SKM-1 (cell line): ENCODE measurements around the gene AOAH.

Experiments used
- DNase-seq: peaks from one replicate; lab custom pipeline; 2025; ENCODE audit not compliant: unreplicated experiment; lab: John Stamatoyannopoulos, UW

The AOAH gene

DNA sequence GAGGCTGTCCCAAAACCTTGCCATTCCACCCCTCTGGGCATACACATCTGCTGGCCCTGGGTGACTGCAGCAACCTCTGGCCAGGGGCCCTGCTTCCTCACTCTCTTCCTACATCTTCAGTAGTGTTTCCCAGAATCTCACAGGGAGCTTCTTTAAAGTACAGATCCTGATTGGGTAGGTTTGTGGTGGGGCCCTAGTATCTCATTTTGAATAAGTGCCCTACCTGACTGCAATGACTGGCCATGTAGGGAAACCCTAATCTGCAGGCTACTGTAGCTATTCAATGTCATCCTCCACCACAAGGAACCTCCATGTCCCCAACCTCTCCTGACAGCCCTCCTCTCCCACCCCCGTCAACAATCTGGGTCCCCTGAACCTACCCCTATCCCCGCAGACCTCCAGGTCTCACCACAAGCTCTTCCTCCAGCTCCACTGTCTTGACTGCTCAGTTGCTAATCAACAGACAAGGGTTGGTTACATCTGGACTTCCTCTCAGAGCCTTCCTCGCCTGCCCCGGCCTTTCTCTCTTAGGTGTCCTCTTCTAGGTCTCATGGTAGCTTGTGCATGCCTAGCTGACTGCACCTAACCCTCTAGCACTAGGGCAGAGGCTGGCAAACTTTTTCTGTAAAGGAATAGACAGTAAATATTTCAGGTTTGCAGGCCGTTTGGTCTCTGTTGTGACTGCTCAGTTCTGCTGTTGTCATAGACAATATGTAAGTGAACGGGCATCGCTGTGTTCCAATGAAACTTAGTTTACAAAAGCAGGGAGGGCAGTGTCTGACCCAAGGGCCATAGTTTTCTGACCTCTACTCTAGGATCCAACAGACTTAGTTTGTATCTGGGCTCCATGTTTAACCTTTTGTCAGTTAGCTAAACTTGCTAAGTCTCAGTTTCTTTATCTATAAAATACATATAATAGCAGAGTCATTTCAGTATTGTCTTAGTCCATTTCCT, 121.1 kb downstream of the AOAH start:
- no peak for DNase-seq

DNA sequence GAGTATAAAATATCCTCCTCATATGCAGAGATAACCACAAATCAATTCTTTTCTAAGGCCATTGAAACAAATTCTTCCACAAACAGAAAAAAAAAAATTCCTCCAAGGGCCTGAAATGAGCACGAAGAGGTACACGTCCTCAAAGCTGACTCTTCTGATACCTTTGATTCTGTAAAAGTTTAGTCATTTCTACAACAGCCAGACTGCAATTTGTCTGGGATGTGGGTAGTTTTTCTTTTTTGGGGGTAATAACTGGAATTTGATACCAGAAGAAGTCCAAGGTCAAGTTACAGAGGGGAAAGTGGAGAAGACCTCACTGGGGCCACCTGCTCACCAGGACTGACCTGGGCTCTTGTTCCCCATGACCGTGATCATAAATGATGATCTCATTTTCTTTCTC, 121.8 kb downstream of the AOAH start:
- no peak for DNase-seq

DNA sequence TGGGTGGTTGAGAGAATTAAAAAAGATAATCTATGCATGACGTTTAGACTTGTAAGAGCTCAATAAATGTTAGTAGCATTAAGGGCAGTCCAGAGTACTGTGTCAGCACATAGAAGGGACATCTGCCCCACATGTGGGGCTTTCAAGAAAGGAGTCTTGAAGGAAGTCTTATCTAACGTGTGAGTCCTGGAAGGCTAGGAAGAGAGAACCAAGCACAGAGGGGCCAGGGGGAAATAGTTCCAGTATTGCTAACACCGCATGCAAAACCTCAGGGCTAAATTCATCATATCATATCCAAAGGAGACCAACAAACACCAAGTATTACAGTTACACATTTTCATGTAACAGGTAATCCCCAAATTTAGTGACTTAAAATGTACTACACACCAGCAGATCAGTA, 122.7 kb downstream of the AOAH start:
- no peak for DNase-seq

DNA sequence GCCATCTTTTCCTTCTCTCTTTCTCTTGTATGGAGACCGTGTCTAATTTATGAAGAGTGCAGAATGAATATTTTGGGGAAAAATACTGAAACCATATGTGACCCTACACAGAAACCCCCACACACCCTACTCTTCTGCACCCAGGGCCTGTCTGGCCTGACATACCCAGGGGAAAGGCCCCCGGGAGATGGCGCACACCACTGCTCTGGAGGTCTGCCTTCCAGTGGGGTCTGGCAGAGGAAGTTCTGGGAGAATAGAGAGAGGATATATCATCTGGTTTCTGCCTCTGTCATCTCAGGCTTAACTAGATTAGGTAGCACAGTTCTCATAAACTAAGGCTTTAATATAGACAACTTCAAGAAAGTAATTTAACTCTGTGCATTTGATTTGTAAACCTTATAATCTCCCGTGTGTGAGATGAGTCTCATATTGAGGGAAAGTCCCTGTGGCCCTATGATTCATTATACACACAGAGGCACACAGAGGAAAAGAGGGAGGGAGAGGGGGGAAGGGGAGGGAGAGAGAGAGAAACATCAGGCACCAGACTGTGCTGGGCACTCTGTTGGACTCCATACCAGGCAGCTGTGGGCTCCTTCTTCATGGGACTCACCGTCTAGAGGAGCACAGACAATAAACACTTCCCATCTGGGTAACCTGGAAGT, 123.3 kb downstream of the AOAH start:
- DNase-seq, result no peak

DNA sequence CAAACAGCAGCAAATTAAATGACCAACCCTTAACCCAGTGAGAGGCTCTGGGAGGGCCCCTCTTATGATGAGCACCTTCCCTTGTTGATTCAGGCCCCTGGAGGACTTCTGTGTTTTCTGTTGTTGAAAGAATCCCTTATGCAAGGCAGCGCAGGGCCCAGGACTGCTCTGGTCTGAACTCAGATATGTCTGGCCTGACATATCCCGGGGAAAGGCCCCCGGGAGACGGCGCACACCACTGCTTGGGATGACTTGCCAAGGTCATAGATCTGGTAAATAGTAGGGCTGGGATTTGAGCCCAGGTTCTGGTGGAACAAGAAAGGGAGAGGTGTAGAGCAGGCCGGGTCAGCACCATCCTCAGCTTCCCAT, 124.0 kb downstream of the AOAH start:
- DNase-seq, result no peak

DNA sequence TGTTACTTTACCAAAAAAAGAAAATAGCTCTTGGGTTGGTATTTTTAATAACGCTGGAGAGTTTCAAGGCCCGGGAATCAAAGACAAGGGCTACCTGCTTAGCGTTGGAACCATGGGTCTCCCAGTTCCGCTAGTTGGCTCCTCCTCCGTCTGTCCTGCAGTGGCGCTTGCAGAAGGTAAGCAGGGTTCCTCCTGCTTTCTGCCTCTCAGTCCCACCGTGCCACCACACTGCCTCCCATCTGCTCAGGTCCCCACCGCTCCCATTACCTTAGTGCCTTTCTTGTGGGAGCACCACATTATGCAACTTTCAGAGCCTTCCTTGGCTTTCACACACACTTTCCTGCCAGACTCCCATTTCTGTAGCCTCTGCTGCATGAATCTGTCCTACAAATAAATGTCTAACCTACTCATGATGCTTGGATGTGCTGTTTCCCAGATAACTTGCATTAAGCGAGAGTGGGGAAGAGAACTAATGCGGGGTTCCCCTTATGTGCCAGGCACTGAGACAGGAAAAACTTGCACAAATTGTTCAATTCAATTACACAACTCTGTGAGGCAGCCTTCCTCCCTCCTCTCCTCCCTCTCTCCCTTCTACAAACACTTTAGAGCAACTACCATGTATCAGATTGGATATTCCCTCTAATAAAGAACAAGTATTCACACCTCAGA, 124.5 kb downstream of the AOAH start:
- no peak for DNase-seq

DNA sequence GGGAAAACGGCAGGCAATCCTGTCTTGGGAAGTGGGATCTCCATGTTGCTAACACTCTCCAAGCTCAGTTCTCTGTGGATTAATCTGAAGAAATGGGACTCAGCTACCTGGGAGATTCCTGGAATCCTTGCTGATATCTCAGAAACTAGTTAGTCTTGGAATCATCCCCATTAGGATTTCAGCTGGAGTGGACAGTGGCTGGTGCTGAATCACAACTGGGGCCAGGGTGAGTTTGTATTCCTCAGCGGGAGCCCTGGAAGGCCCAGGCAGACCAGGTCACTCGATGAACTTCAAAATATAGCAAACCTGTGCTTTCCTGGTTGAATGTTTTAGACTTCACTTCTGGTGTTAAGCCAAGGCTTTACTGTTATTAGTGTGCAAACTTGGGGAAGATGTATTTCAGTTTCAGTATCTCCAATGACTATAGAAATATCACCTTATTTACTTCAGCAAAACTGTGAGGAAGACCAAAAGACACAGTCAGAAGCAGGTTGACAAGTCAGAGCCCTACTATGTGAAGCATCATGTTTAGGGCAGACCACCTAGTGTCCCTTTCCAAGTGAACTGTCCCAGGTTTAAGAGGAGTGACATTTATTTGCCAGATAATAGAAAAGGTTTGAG, 126.1 kb downstream of the AOAH start:
- DNase-seq, result no peak

DNA sequence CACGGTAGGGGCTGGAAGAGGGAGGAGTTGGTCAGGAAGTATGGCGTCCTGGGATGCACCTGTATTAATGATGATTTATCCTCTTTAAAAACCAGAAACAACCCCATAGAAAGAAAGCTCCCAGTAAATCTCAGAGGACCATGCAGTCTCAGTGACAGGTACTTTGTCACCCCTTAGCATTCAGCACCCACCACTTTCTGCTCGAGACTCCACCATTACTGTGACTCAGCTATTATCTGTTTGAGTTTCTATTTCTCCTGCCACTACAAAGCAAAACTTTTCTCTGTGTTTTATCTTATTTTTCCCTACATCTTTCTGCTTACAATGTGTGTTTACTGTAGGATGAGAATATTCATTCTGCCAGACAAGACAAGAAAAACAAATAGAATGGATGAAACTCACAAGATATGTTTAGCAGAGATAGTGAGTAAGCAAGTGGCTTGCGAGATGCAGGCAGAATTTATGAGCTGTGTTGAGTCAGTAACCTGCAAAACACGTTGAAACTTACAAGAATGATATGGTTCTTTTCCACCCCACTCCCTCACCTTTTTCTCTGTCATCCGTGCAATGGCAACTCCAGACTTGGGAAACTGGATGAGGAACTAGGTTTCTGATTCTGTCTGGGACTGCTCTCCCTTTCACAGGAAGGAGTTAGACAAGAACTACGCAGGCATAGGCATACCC, 127.1 kb downstream of the AOAH start:
- no peak for DNase-seq

DNA sequence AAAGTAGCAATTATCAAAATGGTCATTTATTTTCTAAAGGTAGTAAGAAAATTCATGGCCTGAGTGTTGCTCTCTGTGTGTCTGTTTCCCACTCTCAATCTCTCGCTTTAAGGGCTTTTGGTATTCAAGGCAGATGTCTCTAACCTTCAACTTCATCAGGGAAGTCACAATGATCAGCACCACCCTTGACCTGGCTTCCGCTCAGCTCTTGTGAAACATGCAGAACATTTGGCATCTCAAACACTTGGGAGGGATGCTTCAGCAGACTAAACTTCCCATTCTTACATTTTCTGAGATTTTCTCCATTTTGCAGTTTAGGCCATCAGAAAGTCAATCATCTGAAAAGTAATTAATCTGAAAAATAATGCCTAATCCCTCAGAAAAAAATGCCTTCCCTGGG, 129.8 kb downstream of the AOAH start:
- DNase-seq, result no peak

DNA sequence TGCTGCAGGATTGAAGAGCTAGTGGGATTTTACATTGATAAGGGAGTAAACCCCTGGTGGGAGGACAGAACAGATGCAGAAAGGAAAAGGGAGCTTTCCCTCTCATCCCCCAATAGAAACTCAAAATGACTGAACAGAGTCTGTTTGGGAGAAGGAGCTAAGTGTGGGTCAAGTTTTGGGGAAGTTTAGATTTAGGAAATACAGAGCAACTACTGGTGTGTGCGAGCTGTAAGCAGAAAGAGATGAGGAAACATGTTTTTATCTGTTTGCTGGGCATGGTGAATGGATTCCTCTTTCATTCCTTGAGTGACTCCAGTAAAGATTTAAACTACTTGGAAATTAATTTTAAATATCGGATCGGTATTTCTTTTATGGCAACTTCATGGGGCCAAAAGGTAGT, 132.7 kb downstream of the AOAH start:
- no peak for DNase-seq

DNA sequence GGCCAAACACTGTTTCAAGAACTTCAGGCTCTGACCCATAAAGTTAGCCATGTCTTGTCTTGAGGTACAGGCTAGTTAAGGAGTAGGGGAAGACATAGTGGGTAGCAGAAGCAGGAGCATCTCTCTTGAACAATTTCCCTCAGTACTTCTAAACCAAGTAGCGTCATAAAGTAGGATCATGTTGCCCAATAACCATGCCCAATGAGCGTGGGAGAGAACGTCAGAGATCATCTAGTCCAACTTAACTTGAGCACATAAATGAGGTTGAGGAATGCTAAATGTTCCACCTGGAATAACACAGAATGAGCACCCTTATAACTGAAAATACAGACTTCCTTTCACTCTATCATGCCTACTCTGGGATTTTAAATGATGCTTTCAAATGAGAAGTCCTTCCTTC, 134.9 kb downstream of the AOAH start:
- DNase-seq, result no peak

DNA sequence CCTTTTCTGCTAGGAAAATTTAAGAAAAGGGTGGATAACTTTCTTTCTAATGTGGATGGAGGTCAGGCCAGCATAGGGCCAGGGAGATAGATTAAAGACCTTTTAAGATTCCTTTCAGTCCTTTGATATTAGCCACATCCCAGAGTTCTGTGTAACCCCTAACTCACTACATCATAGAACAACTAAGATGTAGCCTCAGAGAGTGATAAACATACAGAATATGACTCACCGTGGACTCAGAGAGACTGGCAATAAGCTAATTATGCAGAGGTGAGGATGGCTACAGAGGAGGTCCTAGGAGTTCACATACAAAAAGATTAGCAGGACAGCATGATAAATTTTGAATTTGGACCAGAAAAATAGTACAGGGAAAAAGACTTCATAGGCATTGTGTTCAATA, 141.0 kb downstream of the AOAH start:
- DNase-seq, result no peak

DNA sequence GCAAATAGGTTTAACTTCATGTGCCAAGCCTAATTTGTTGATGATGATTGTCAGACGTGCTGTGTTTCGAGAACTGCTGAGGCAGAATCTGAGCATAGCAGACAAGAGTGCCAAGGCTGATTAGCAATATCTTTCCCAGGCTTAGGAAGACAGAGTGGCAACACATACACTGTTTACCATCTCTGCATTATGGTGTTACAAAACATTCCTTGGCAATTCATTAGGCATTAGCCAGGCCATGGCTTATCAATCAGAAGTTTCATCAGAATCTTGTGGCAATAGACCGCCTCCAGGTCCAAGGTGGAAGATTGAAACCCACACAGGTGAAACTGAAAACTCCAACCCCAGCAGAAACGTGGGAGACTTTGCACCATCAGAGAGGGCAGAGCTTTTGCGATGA, 148.5 kb downstream of the AOAH start:
- DNase-seq, result no peak

DNA sequence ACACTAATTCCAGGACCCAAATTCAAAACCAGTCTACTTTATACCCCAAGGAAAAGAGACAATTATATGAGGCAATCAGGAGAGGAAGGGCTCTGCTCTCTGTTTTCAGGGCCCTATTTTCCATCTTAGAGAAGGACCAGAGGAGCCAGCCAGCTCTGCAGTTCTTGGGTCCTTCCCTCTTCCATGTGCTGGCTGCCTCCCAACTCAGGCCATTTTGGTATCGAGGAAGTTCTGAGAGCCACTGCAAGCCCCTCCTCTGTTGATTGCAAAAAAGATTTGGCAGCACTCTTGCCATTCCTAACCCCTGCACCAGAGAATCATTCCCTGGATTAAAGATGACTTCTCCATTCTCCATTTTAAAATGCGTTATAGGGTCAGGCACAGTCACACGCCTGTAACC, 151.2 kb downstream of the AOAH start:
- DNase-seq, result no peak

DNA sequence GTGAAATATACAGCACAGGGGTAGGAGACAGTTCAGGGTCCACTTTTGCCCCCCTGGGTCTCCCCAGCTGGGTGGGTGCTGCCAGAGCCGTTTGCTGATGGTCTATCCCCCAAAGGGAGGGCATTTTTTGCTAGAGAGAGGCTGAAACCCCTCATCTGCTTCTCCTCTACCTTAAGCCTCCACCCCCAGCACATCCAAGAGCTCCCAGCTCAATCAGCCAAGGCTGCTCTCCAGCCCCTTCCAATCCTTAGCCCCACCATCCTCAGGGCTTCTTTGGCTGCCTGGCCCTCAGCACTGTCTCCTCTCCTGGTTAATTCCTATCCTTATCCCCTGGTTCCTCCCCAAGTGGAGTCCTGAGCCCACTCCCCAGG, 153.1 kb downstream of the AOAH start:
- DNase-seq, result no peak

DNA sequence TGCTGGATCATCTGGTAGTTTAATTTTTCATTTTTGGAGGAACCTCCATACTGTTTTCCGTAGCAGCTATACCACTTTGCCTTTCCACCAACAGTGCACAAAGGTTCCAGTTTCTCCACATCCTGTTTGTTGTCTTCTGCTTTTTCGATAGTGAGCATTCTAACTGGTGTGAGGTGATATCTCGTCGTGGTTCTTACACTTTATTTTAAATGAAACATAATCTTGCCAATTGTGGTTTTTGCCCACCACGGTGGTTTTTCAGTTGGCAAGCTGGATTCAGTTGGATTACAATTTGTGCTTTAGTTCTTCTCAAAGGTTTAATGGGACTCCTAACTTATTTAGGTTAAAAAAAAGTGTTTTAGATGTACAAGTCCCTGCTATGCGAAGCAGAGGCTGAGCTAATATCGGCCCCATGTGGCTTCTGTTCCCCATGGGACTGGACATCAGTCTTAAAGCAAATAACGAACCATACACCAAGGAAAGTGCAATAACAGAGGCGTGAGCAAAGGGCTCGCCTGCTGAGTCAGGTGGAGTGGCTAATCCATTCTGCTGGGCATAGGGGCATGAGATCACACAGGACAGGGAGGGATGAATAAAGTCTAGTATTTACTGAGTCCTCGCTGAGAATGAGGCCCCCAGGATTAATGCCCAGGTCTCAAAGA, 153.6 kb downstream of the AOAH start:
- no peak for DNase-seq

DNA sequence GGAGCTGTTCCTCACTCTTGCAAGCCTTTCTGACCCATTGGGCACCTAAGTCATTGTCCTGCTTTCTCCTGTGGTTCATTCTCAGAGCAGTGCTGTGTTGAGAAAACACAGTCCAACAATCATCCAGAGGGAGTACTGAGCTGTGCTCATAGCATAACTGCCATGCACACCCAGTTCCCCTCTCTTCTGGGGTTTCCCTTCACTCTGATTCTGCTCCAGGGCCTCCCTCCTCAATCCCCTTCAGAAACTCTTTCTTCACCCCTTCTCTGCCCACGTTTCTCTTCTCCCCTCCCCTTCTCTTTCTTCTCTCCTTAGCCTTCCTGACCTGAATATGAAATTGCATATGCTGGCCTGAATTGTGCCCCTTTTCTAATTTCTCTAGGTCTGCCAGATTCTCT, 155.8 kb downstream of the AOAH start:
- DNase-seq, result no peak

DNA sequence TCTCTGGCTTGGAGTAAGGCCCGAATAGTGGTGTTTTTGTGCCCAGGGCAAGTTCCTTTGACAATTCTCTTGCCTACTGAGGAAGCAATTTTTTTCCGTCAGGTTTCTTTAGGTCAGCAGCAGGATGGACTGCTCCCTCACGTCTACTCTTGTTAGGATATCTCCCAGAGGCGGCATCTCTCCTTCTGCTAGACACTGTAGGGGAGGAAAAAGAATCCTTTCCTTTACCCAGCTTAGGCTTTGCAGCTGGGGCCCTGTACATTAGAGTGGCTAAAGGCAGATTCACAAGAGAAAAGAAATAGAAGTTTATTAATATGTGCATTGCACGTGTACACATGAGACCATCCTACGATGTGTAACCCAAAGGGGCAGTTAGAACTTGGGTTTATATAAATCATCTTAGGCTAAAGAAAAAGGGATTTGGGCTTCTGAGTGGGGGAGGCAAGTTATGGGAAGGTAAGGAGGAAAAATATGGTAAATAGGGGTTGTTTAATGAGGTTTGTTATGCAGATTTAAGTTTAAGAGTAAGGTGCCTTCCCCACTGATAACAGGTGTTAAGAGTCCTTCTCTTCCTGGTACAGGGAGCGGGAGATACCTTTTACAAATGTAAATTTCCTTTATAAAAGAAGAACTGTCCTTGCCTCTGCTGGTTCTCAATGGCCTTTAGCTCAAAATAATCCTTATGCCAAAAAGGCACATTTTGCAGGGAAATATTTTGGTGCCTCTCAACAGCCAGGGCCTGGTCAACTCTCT, 156.4 kb downstream of the AOAH start:
- DNase-seq, result no peak

DNA sequence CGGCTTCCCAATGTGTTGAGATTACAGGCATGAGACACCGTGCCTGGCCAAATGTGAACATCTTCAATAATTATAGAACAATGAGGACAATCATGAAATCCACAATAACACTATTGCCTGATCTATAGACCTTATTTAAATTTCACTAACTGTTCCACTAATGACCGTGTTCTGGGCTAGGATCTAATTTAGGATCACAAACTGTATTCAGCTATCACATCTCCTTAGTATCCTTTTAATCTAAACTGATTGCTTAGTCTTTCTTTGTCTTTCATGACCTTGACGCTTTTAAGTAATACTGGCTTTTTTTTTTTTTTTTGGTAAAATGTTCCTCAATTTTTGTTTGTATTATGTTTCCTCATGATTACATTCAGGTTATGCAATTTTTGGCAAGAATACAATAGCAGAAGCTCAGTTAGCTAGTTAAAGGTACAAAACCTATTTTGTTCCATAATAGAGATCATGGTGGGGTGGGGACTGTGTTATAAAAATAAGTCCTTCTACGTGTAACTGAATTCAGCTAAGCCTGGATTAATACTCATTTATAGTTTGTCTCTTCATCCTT, 158.4 kb downstream of the AOAH start:
- DNase-seq, result no peak

DNA sequence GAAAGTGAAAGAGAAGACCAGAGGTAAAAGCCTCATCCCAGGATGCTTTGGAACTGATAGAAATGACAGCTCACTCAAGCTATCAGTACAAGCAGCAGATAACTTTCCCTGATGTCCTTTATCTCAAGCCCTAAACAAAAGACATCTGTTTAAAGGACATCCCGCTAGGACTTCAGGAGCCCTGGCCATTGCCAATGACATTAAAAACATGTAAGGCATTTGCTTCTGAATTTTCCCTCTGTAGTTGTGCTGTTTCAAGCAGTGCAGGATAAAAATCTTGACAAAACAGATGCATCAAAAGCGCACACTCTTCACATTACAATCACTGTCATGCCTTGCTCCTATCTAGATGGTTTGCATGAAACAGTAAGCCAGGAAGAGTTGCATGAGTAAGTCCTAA, 159.8 kb downstream of the AOAH start:
- DNase-seq, result no peak
